Brain microvascular endothelial cell (primary cell): ENCODE results near the gene TNS1.

Experiments used
- DNase-seq: peaks from one replicate; pipeline ENCODE4 v3.0.0-alpha.2; 2020
- H3K27ac ChIP-seq: fragments of 250-450 bp; sonication (Bioruptor Pico); 2 replicates; pipeline ENCODE4 v1.5.1; 2020; ENCODE audit warnings: mild to moderate bottlenecking, moderate library complexity
- H3K27me3 ChIP-seq: fragments of 250-450 bp; sonication (Bioruptor Pico); replicated peaks from 2 replicates; pipeline ENCODE4 v1.5.1; 2020; ENCODE audit warnings: mild to moderate bottlenecking
- H3K36me3 ChIP-seq: fragments of 250-450 bp; sonication (Bioruptor Pico); replicated peaks from 2 replicates; pipeline ENCODE4 v1.5.1; 2020; ENCODE audit warnings: mild to moderate bottlenecking
- H3K4me3 ChIP-seq: 2 replicates; pipeline ENCODE4 v1.5.1; 2011; ENCODE audit warnings: low read depth, mild to moderate bottlenecking, control low read depth, low read length, moderate library complexity
- in situ Hi-C: cut with HindIII; loops from 2 replicates; pipeline ENCODE4 v1.10.0; 2017; ENCODE audit warnings: low sequenced_read_pairs, low pct_ligation_motif_present
- TF ChIP-seq, protein P1 (sequence below): IDR thresholded peaks from 2 replicates; pipeline ENCODE4 v1.5.1; 2011; ENCODE audit warnings: low read depth, mild to moderate bottlenecking, moderate library complexity, low read length, control low read depth, inconsistent platforms; ENCODE audit errors: missing control alignments

The TNS1 gene

DNA sequence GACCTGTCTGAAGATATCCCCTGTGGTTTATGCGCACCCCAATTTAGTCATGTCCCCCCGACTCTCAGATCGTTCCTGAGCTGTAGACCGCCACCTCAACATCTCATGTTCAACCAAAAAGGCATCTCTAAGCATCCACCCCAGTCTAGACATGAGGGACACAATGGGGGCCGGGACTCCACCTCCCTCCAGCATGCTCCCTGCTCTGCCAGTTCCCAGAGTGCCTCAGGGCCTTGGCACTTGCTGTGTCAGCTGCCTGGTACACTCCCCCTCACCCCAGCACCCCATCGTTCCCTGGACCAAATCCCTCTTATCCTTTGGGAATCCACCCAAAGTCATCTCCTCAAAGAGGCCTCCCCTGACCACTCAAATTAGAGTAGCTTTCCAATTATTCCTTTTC is 22.2 kb downstream of the TNS1 start:
- in situ Hi-C loops: no loop called here
- TF ChIP-seq, protein P1, sequence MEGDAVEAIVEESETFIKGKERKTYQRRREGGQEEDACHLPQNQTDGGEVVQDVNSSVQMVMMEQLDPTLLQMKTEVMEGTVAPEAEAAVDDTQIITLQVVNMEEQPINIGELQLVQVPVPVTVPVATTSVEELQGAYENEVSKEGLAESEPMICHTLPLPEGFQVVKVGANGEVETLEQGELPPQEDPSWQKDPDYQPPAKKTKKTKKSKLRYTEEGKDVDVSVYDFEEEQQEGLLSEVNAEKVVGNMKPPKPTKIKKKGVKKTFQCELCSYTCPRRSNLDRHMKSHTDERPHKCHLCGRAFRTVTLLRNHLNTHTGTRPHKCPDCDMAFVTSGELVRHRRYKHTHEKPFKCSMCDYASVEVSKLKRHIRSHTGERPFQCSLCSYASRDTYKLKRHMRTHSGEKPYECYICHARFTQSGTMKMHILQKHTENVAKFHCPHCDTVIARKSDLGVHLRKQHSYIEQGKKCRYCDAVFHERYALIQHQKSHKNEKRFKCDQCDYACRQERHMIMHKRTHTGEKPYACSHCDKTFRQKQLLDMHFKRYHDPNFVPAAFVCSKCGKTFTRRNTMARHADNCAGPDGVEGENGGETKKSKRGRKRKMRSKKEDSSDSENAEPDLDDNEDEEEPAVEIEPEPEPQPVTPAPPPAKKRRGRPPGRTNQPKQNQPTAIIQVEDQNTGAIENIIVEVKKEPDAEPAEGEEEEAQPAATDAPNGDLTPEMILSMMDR: no peak
- no peaks in the 10 kb centered on the region for H3K36me3 ChIP-seq
- H3K4me3 ChIP-seq: no peak overlapping the region
- H3K27ac ChIP-seq: no peak overlapping the region
- DNase-seq: no peak
- H3K27me3 ChIP-seq: no peaks in the 10 kb centered on the region

DNA sequence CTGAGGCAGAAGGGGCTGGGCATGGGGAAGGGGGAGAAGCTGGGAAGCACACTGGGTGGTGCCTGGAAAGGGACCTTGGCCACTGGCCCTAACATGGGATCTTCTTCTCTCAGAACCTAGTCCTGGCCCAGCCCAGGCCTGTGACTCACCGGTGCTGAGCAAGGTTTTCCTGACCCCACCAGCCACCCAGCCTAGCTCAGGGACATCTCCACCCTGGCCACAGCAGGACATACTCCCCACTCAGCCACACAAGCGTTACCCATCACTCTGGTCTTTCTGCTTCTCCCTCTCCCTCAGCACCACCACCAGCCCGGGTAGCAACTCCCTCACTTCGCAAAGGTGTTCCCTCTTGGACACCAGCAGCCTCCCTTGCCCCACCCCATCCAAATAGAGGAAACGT is 22.8 kb downstream of the TNS1 start:
- no peaks in the 10 kb centered on the region for H3K36me3 ChIP-seq
- TF ChIP-seq, protein P1: no peak
- no peaks in the 10 kb centered on the region for H3K27me3 ChIP-seq
- in situ Hi-C loops: no loop called here
- no peak for DNase-seq
- no peak overlapping the region for H3K4me3 ChIP-seq
- H3K27ac ChIP-seq: no peak overlapping the region

DNA sequence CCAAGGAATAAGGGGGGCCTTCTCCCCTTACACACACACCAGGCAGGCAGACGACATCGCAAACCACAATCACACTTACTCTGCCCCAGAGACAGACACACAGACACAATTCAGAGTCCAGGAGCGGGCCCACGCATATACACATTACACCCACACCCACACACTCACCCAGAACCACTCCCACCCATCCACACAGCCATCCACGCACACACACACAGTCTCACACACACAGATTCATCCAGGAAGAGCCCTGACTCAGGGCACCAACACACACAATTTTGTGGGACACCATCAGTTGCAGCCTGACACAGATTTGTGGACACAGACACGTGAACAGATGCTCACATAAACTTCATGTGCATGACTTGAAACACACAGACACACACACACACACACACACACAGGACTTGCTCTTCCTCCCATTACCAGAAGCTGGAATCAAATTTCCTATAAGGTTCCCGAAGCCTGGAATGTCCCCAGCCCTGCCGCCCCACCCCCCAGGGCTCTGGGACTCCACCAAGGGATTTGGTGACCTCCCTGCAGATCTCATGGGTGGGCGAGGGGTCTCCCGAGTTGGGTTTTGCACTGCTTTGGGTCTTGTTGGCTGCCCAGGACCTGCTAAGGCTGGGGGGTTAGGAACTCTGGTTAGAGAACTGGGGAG is 23.5 kb downstream of the TNS1 start:
- TF ChIP-seq, protein P1: no peak

DNA sequence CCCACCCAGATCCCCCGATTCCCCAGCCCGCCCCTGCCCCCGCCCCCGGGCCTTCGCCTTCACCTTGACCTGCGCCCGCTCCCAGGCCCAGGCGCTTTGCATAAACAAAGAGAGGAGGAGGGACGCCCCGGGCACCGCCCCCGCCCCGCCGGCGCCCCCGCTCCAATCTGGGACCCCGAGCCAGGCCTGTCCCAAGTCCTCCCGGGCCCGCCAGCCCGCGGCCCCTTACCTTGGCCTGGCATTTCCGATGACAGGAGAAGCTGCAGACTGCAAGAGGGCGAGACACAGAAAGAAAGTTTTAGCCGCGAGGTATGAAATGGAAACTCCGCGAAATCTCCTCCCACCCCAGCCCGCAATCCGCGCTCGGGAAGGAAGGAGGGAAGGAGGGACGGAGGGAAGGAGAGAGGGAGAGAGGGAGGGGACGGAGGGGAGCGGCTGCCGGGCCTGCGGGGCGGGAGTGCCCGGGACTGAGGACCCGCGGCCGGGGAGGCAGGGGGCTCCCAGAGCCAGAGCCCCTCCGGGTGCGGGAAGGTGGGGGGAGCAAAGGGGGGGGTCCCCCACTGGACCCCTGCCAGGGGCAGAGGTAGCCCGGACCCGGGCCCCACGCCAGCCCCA is 24.2 kb downstream of the TNS1 start:
- Histone ChIP-seq H3K36me3 (no peaks in the 10 kb centered on the region), H3K4me3 (peak overlapping the region; percentile 54), H3K27me3 (no peaks in the 10 kb centered on the region), H3K27ac (no peak overlapping the region)
- no peak for DNase-seq
- TF ChIP-seq, protein P1: no peak
- in situ Hi-C loops: no loop called here

More for the DNA sequence above, 23.5 kb downstream of the TNS1 start:
- H3K27ac ChIP-seq: no peak overlapping the region
- DNase-seq: peak; percentile 33
- H3K4me3 ChIP-seq: peak overlapping the region; percentile 54
- in situ Hi-C loops: no loop called here
- no peaks in the 10 kb centered on the region for H3K27me3 ChIP-seq
- no peaks in the 10 kb centered on the region for H3K36me3 ChIP-seq

DNA sequence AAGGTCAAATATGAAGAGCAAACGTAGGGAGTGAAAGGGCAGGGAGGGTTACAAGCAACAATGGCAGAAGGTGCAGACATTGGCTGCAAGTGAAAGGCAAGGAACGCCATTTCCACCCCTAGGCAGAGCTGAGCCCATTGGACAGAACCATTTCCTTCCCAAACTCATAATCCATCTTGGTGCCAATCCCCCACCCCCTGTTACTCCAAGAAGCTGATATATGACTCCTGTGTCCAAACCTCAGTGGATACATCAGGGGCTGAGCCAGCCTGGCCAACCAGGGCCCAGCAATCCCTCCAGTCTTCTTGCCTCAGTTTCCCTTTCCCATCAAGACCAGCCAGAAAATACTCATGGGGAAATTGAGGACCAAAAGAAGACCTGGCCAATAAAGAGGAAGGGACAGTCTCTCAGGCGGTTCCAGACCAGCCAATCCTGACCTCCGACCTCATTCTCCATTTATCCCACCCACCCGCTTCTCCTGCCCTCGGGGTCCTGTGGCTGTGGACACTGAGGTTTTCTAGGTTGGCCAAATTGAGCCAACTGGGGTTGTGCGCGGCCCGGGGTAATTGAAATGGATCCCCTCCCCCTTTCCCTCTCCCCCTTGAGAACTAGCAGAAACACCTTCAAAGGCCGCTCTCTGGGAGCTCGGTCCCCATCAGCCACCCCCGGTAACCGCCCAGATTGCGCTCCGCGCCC is 24.8 kb downstream of the TNS1 start:
- TF ChIP-seq, protein P1: no peak
- in situ Hi-C loops: no loop called here
- H3K4me3 ChIP-seq: peak overlapping the region; percentile 54
- H3K27ac ChIP-seq: no peak overlapping the region
- H3K27me3 ChIP-seq: no peaks in the 10 kb centered on the region
- DNase-seq: no peak
- H3K36me3 ChIP-seq: no peaks in the 10 kb centered on the region
